Loucy (cell line): ENCODE measurements around the gene KDR.

ENCODE experiments used
- EZH2phosphoT487 ChIP-seq: fragments of 200-600 bp; IDR thresholded peaks from 2 replicates; pipeline ENCODE4 v1.6.1; 2018; ENCODE audit warnings: antibody characterized with exemption, mild to moderate bottlenecking, moderate library complexity, borderline replicate concordance
- TF ChIP-seq, protein P1 (sequence below): fragments of 200-600 bp; sonication (generic); conservative IDR thresholded peaks from 2 replicates; pipeline ENCODE4 v1.5.1; 2014; ENCODE audit warnings: mild to moderate bottlenecking, antibody characterized with exemption, low read length

GRCh38 chr4:55096045-55096444, 29.4 kb downstream of the KDR start:
- TF ChIP-seq, protein P1, sequence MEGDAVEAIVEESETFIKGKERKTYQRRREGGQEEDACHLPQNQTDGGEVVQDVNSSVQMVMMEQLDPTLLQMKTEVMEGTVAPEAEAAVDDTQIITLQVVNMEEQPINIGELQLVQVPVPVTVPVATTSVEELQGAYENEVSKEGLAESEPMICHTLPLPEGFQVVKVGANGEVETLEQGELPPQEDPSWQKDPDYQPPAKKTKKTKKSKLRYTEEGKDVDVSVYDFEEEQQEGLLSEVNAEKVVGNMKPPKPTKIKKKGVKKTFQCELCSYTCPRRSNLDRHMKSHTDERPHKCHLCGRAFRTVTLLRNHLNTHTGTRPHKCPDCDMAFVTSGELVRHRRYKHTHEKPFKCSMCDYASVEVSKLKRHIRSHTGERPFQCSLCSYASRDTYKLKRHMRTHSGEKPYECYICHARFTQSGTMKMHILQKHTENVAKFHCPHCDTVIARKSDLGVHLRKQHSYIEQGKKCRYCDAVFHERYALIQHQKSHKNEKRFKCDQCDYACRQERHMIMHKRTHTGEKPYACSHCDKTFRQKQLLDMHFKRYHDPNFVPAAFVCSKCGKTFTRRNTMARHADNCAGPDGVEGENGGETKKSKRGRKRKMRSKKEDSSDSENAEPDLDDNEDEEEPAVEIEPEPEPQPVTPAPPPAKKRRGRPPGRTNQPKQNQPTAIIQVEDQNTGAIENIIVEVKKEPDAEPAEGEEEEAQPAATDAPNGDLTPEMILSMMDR = no peak
- TF ChIP-seq EZH2phosphoT487 = no peak
